Fibroblast of gingiva (primary cell): ENCODE results near the gene RNF146.
"Not testable (repeated sequence)": the region's sequence is repeated elsewhere in the genome, so short reads cannot be mapped to it uniquely, and the experiment has no call there.

Experiments
- DNase-seq: peaks from one replicate; pipeline ENCODE4 v3.0.0-alpha.2; 2011; ENCODE audit warnings: low read depth

The RNF146 gene

GRCh38 chr6:127266178-127266891 lies at the start of gene RNF146:
Gene RNF146, plus strand, starts transcription at chr6:127266864. Its CDS starts 13,475 bp downstream, at chr6:127280339.
- DNase-seq, result peak; percentile 82

DNA sequence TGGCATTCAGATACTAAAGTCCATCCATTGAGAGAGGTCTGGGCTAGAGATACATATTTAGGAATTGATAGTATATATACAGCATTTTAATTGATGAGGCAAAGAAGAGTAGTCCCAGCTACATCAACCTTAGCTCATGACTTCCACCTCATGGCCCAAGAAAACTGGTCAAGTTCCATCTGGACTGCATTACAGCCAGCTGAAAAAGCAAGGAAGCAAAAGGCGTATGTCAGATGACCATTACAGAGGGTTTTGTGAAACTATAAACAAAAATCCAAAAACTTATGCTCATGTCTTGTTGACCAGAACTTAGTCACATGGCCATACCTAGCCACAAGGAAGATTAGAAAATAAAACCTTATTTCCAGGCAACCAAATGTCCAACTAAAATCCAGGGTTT lies 46.8 kb upstream of the RNF146 start:
- peak; percentile 42 for DNase-seq

GRCh38 chr6:127221201-127221600 lies 45.5 kb upstream of the RNF146 start:
- no peak for DNase-seq

DNA sequence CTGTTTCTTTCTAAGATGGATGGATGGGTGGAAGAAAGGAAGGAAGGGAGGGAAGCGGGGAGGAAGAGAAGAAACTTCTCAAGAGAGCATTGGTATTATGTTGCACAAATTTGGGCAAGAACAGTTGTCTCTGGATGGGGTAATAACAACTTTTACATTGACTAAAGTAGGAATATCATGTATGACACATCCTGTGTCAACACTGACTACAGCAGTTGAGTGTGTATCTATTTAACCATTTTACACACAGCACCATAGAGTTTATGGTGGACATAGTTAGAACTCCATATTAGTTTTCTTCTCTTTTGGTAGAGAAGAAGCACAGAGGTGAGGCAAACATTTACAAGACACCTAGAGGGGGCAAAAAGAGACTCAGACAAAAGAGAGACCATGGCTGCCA lies 44.2 kb upstream of the RNF146 start:
- no peak for DNase-seq

GRCh38 chr6:127225497-127225896 lies 41.2 kb upstream of the RNF146 start:
- DNase-seq, result no peak

DNA sequence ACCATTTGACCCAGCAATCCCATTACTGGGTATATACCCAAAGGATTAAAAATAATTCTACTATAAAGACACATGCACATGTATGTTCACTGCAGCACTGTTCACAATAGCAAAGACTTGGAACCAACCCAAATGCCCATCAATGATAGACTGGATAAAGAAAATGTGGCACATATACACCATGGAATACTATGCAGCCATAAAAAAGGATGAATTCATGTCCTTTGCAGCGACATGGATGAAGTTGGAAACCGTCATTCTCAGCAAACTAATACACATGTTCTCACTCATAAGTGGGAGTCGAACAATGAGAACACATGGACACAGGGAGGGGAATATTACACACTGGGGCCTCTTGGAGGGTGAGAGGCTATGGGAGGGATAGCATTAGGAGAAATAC lies 32.8 kb upstream of the RNF146 start:
- DNase-seq, result not testable (repeated sequence)

GRCh38 chr6:127243501-127243900 lies 23.2 kb upstream of the RNF146 start:
- DNase-seq, result no peak

GRCh38 chr6:127247114-127248096 lies 19.3 kb upstream of the RNF146 start:
- peak; percentile 57 for DNase-seq

- no peak for DNase-seq
Observed at GRCh38 chr6:127249621-127250020, 17.0 kb upstream of the RNF146 start.

DNA sequence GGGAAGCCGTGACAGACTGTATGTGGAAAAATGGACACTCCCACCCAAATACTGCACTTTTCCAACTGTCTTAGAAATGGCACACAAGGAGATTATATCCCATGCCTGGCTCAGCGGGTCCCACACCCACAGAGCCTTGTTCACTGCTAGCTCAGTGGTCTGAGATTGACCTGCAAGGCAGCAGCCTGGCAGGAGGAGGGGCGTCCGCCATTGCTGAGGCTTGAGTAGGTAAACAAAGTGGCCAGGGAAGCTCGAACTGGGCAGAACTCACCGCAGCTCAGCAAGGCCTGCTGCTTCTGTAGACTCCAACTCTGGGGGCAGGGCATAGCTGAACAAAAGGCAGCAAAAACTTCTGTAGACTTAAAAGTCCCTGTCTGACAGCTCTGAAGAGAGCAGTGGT lies 11.4 kb upstream of the RNF146 start:
- no peak for DNase-seq

DNA sequence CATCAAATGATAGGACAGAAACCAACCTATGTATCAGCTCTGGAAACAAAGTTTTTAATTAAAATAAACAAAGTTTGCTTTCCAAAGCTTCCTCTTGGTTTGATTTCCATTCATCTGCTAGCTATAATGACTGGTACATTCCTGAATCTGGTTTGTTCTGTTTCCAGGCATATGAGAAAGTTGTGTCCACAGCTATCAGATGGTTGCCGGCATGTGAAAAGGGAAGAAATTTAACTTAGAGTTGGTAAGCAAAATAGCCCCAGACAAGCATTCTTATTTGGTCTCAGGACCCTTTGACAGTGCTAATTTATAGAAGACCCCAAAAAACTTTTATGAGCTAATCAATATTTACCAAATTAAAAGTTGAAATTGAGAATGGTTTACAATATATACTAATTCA lies 3.8 kb upstream of the RNF146 start:
- no peak for DNase-seq

DNA sequence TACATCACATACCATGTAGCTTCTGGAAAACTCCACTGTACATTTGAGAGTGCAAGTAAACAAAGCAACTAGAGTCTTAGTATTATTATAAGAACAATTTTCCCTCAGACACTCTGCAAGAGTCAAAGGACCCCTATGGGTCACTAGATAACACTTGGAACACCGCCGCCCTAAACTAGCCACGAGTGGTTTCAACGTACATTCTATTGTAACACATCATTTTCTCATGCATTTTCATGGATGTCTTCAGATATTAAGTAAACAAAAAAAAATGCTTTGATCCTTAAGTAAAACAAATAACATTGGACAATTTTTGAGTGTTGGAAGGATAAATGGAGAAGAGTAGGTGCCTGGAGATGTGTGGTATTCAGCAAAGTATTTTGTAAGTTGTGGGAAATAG lies 3.2 kb upstream of the RNF146 start:
- DNase-seq, result no peak

DNA sequence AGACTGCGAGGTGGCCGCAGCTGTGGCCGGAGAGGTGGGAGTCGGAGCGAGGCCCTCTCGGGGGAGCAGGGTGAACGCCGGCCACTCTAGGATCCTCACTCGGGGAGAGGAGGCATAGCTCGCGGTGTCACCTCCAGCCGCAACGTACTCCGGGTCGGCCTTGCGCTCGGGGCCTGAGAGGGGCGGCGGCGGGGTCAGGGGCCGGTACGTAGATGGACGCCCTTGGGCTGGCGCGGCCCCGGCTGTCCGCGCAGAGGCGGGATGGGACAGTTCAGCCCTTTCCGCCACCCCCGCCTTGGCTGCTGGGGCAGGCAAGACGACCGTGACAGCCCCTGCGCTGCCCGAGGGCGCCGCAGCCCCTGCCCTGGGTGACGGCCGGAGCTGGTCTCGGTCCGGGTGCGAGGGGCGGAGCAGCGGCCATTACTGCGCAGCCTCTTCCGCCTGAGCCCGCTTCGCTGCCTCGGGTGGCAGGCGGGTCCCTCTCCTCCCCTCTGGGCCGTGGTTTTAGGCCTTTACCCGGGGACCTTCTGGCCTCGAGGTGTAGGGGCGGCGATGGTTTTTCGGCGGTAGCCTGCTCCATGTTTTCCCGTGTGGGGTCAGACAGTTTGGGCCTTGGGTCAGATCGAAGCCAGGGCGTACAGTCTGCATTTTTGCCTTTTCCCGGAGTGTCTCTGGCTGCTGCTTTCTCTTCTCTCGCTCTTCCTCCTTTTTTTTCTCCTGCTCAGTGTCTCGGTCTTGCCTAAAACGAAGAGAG lies 405 bp downstream of the RNF146 start:
- peak; percentile 58 for DNase-seq

DNA sequence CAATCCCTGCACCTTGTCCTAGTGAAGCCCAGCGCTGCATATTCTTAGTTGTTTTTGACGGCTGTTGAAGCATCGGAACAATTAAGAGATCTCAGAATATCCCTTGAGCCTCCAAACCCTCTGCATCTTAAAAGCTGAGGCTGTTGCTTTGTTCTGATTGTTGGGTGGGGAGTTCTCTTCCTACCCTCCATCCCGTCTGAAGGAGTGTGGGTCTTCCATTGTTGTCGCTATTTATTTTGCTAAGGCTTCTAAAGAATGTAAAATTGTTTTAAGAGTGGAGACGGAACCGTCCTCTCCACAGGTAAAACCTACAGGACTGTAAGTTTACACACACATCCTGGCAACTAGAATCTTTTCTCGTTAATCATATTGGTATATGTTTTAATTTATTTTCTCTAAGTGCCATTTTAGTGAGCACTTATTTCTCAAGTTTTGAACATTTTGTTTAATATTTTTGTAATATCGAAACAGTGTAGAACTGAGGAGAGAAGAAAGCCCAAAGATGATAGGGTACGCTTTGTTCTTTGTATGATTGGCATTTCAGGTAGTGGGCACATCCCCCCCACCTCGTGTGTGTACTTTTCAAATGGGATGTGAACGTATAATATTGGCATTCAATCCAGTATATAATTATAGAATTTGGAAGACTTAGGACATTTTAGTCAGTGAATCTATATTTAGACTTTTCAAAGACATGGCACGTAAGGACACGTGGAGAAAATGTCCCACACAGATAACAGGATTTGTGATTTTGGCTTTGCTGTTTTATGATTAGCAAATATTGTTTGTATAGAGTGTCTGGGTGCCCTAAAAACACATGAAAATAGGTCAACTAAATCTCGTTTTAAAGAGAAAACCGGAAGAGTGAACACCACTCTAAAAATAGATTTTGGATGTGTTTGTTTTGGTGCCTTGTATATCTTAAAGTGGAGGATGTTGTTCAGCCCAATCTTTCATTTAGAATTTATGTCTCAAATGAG lies 1.3 kb downstream of the RNF146 start:
- no peak for DNase-seq

DNA sequence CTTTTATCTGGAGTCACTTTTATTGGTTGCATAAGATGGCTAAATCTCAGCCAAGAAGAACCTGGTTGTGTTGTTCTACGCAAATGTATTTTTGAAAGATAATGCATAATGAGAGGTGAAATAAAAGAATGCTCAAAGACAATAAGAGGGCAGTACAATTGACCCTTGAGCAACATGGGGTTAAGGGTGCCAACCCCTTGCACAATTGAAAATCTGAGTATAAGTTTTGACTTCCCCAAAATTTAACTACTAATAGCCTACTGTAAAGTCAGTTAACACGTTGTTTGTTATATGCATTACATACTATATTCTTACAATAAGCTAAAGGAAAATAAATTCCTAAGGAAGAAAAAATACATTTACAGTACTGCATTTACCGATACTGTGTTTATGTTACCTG lies 5.9 kb downstream of the RNF146 start:
- no peak for DNase-seq

DNA sequence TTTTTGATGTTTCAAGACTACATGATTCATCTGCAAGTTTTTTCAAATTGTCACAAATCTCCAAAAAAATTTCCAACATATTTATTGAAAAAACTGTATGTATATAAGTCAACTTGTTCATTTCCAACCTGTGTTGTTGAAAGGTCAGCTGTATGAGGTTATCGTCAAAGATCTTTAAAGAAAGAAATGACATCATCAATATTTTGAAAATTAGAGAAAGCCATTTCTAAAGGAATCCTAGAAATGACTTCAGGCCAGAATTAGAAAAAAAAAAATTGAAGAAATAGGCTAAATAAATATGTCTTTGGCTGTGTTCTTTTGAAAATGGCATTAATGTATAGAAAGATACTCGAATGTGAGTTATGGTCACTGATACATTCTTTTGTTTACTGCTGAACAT lies 6.8 kb downstream of the RNF146 start:
- no peak for DNase-seq

- DNase-seq, result no peak
Observed at GRCh38 chr6:127276331-127276730, 9.7 kb downstream of the RNF146 start.

DNA sequence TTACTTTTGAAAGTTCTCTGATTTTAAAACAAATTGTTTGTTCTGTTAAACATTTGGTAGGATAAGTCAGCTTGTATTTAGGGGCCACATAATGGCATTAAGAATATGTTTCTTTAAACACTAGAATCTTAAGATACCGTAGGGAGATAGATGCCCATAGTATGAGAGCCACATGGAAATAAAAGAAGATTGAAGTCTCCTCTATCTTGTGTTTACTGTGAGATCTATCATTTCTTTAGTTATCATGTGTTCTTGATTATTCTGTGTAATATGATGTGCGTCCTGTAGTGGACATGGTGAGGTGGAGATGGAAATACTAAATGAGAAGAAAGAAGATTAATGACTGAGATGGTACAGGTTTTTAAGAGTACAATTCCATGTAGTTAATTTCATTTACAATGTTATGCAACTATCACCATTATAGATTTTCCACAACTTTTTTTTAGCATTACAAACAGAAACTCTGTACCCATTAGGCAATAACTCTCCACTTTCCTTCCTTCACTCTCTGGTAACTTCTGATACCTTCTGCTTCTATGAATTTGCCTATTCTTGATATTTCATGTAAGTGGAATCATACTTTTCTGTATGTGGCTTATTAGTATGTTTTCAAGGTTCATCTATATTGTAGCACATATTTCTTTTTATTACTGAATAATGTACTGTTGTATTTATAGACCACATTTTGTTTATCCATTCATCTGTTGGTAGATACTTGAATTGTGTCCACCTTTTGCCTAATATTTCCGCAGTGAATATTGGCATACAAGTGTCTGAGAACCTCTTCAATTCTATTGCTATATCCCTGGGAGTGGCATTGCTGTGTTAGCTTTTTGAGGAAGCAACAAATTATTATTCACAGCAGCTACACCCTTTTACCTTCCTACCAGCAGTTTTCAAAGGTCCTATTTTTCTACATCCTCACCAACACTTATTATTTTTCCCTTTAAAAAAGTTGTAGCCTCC lies 11.5 kb downstream of the RNF146 start:
- DNase-seq, result no peak

DNA sequence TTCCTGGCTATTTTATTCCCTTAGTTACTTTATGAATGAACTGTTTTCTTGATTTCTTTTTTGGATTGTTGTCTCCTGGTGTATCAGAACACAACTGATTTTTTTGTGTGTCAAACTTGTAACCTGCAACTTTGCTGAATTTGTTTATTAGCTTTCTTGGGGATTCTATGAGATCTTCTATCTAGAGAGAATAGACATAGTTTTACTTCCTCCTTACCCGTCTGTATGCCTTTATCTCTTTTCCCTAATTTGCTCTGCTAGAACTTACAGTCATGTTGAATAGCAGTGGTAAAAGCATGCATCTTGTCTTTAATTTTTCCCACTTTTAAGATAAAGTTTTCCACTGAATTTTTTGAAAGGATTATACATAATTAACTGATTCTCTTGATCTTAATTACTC lies 13.2 kb downstream of the RNF146 start:
- DNase-seq, result no peak

GRCh38 chr6:127282184-127282583 lies 15.5 kb downstream of the RNF146 start:
- no peak for DNase-seq
